ENCODE measurements around the gene ETV1. TPM values are rescaled to one million over a fixed set of nuclear protein-coding genes. Genes with fewer than 3 reads are reported as not detected.
A peak's percentile ranks its signal among the peaks of the same experiment; 100 is the strongest.

ETV1 gene
- total and polyA plus RNA-seq, 2 of the 4 experiments (the other 2 are of a cell fraction): 8.6 to 21.1 TPM

GRCh38 chr7:13933091-13933490, 56.4 kb downstream of the ETV1 start:
- Histone ChIP-seq H4K20me1 (ENCODE audit: insufficient read depth, low read length) (no peaks in the 10 kb centered on the region), H3K4ac (ENCODE audit: low read depth, low read length) (no peak overlapping the region), H3K79me1 (ENCODE audit: low read depth in 1 of 2, low read length in 2 of 2) (no peaks in the 10 kb centered on the region; a peak in 1 of 4 replicates), H3K23ac (ENCODE audit: low read depth, low read length) (no peak overlapping the region), H2AK9ac (replicated peaks; ENCODE audit: low read depth, low read length, poor library complexity) (no peak overlapping the region), H3K27me3 (ENCODE audit: control insufficient read depth, insufficient read depth, low read length) (no peaks in the 10 kb centered on the region), H2AFZ (replicated peaks; ENCODE audit: low read length, poor library complexity) (no peak overlapping the region), H2BK120ac (ENCODE audit: low read depth, low read length) (no peak overlapping the region), H2BK5ac (ENCODE audit: low read depth, low read length, poor library complexity, severe bottlenecking) (no peak overlapping the region), H2BK15ac (ENCODE audit: low read depth, low read length) (no peak overlapping the region; the same call in 2 of the 3 replicates), H3K27ac (ENCODE audit: insufficient read depth, low read length) (no peak overlapping the region), H2AK5ac (ENCODE audit: low read depth, low read length) (no peak overlapping the region), H4K91ac (ENCODE audit: insufficient read depth, low read depth, low read length) (no peak overlapping the region), H3K14ac (replicated peaks; ENCODE audit: low read depth, low read length) (0 out of 2 replicates have a peak overlapping the region, but pooled peaks have one; percentile 35), H3K9me3 (ENCODE audit: control insufficient read depth, insufficient read depth, low read length) (no peaks in the 10 kb centered on the region), H3K4me1 (ENCODE audit: control insufficient read depth, insufficient read depth, low read length) (no peaks in the 10 kb centered on the region), H2BK20ac (ENCODE audit: low read depth, low read length) (no peak overlapping the region), H3K36me3 (ENCODE audit: control insufficient read depth, insufficient read depth, low read length) (peaks cover 5% of the 10 kb centered on the region; the same call in 1 of the 2 replicates), H3K18ac (ENCODE audit: low read depth, low read length) (no peak overlapping the region), H3K9me1 (ENCODE audit: insufficient read depth, low read length) (no peaks in the 10 kb centered on the region), H3K9ac (ENCODE audit: low read depth, low read length) (no peak overlapping the region), H4K8ac (ENCODE audit: low read depth in 2 of 2, low read length in 2 of 2) (peak overlapping the region in 1 of 2 experiments; percentile 19; a peak in 1 of 4 replicates), H3K56ac (ENCODE audit: extremely low read depth, insufficient read depth, low read length) (no peak overlapping the region), H3K4me3 (ENCODE audit: insufficient read depth, low read depth, low read length) (no peak overlapping the region), H4K5ac (ENCODE audit: low read depth, low read length) (no peak overlapping the region), H3K4me2 (ENCODE audit: low read depth, low read length) (no peak overlapping the region)
- intact Hi-C loops (cut with micrococcal nuclease) (no loop called here), dilution Hi-C loops (cut with HindIII; ENCODE audit: low sequenced_read_pairs, unreplicated experiment) (no loop called here), in situ Hi-C loops (cut with MboI; ENCODE audit: low sequenced_read_pairs) (no loop called here)
- TF ChIP-seq USF2 (IDR thresholded peaks at IDR 0.05; ENCODE audit: low read depth, low read length): no peak
- TF ChIP-seq POLR2A (IDR thresholded peaks at IDR 0.05; ENCODE audit: low read depth, low read length): no peak
- TF ChIP-seq MAFK (IDR thresholded peaks at IDR 0.05; ENCODE audit: low read depth, low read length): no peak
- TF ChIP-seq SMC3 (IDR thresholded peaks at IDR 0.05; ENCODE audit: low read depth, low read length): no peak
- DNase-seq (peak; percentile 31), ATAC-seq (ENCODE audit: low read depth) (no peak)
- no TSS peak for BruUV-seq (replicated peaks)
- 67% methylated on average over 3 of the region's 3 CpGs; no CpG with 5 or more reads in 1 of the 2 experiments for WGBS, 2 experiments (ENCODE audit: extremely low coverage in 2 of 2, insufficient read length in 1 of 2)
- ChIA-PET CTCF (interaction anchor here (0.8 to 1.5 kb wide), 2 partner anchors 11 to 100 kb away, joined by 3 to 5 read pairs; no protein-coding TSS in a partner anchor), POLR2A (ENCODE audit: unreplicated experiment) (no interaction called here)
